ENCODE results near the gene TWIST2. TPM values are rescaled to one million over a fixed set of nuclear protein-coding genes. Genes with fewer than 3 reads are reported as not detected.

Gene TWIST2
- total RNA-seq, 1 donor from 2014 or later: 2.7 TPM

- intact Hi-C loops (cut with micrococcal nuclease): no loop called here
- Histone ChIP-seq H3K36me3 (no peaks in the 10 kb centered on the region), H3K9me3 (replicated peaks) (no peaks in the 10 kb centered on the region), H3K27ac (replicated peaks) (no peak overlapping the region), H3K4me1 (no peaks in the 10 kb centered on the region), H3K4me3 (no peak overlapping the region), H3K27me3 (ENCODE audit: low read depth) (peaks cover 67% of the 10 kb centered on the region)
- no peak for TF ChIP-seq CTCF (IDR thresholded peaks at IDR 0.05; ENCODE audit: borderline replicate concordance)
- no peak for DNase-seq
Measured at GRCh38 chr2:238920601-238921001, 72.7 kb downstream of the TWIST2 start.

- intact Hi-C loops (cut with micrococcal nuclease): no loop called here
- Histone ChIP-seq H3K27ac (replicated peaks) (no peak overlapping the region), H3K36me3 (no peaks in the 10 kb centered on the region), H3K27me3 (ENCODE audit: low read depth) (peaks cover 69% of the 10 kb centered on the region), H3K9me3 (replicated peaks) (no peaks in the 10 kb centered on the region), H3K4me1 (no peaks in the 10 kb centered on the region), H3K4me3 (no peak overlapping the region)
- DNase-seq: no peak
- no peak for TF ChIP-seq CTCF (IDR thresholded peaks at IDR 0.05; ENCODE audit: borderline replicate concordance)
Measured at GRCh38 chr2:238921259-238921658, 73.4 kb downstream of the TWIST2 start.

- Histone ChIP-seq H3K27me3 (ENCODE audit: low read depth) (peaks cover 69% of the 10 kb centered on the region), H3K9me3 (replicated peaks) (no peaks in the 10 kb centered on the region), H3K36me3 (no peaks in the 10 kb centered on the region), H3K4me1 (no peaks in the 10 kb centered on the region), H3K4me3 (no peak overlapping the region), H3K27ac (replicated peaks) (no peak overlapping the region)
- no peak for TF ChIP-seq CTCF (IDR thresholded peaks at IDR 0.05; ENCODE audit: borderline replicate concordance)
- intact Hi-C loops (cut with micrococcal nuclease): no loop called here
- DNase-seq: no peak
Measured at GRCh38 chr2:238921681-238922319, 73.9 kb downstream of the TWIST2 start.

- peaks cover 69% of the 10 kb centered on the region for H3K27me3 ChIP-seq (ENCODE audit: low read depth)
- no peaks in the 10 kb centered on the region for H3K4me1 ChIP-seq
- intact Hi-C loops (cut with micrococcal nuclease): no loop called here
- no peaks in the 10 kb centered on the region for H3K36me3 ChIP-seq
- TF ChIP-seq CTCF (IDR thresholded peaks at IDR 0.05; ENCODE audit: borderline replicate concordance): no peak
- no peaks in the 10 kb centered on the region for H3K9me3 ChIP-seq (replicated peaks)
- no peak overlapping the region for H3K4me3 ChIP-seq
- H3K27ac ChIP-seq (replicated peaks): no peak overlapping the region
- no peak for DNase-seq
Measured at GRCh38 chr2:238922435-238922834, 74.5 kb downstream of the TWIST2 start.

- no peak overlapping the region for H3K4me3 ChIP-seq
- no peak for TF ChIP-seq CTCF (IDR thresholded peaks at IDR 0.05; ENCODE audit: borderline replicate concordance)
- peaks cover 78% of the 10 kb centered on the region for H3K27me3 ChIP-seq (ENCODE audit: low read depth)
- no peaks in the 10 kb centered on the region for H3K36me3 ChIP-seq
- no peaks in the 10 kb centered on the region for H3K9me3 ChIP-seq (replicated peaks)
- no peak overlapping the region for H3K27ac ChIP-seq (replicated peaks)
- intact Hi-C loops (cut with micrococcal nuclease): no loop called here
- peaks cover 9% of the 10 kb centered on the region for H3K4me1 ChIP-seq
- DNase-seq: no peak
Measured at GRCh38 chr2:238924032-238924431, 76.1 kb downstream of the TWIST2 start.
